ENCODE results near the gene SH3BGRL2. TPM values are rescaled to one million over a fixed set of nuclear protein-coding genes. Genes with fewer than 3 reads are reported as not detected.

The SH3BGRL2 gene
- total RNA-seq (ENCODE audit: low replicate concordance), result 30.7 and 47.0 TPM in 2 replicates

GRCh38 chr6:79630883-79631692, at the start of gene SH3BGRL2:
SH3BGRL2 (plus strand) TSS chr6:79631329; CDS start chr6:79631462, 133 bp downstream.
- Mint-ChIP-seq H3K27ac (peak within 1 kb of the TSS; percentile 31), H3K4me3 (peak within 1 kb of the TSS; percentile 90), H3K36me3 (no peaks in the 10 kb centered on the region), H3K27me3 (ENCODE audit: insufficient read depth, low read depth) (no peaks in the 10 kb centered on the region), H3K9me3 (no peaks in the 10 kb centered on the region), H3K4me1 (peaks cover 23% of the 10 kb centered on the region)
- Histone ChIP-seq H3K9me3 (ENCODE audit: low read depth) (no peaks in the 10 kb centered on the region), H3K9ac (peak within 1 kb of the TSS; percentile 45), H3K79me2 (ENCODE audit: low read depth) (peaks cover 14% of the 10 kb centered on the region), H2AFZ (replicated peaks) (peak within 1 kb of the TSS; percentile 96), H3K4me2 (peak within 1 kb of the TSS; percentile 82), H3K4me1 (peaks cover 22% of the 10 kb centered on the region), H3K27me3 (peaks cover 26% of the 10 kb centered on the region), H3K4me3 (peak within 1 kb of the TSS; percentile 81), H3K27ac (no peak within 1 kb of the TSS), H4K20me1 (ENCODE audit: low read depth) (peaks cover 5% of the 10 kb centered on the region), H3K36me3 (no peaks in the 10 kb centered on the region), H3F3A (ENCODE audit: low read depth) (no peaks in the 10 kb centered on the region)
- peak; percentile 95 for DNase-seq (ENCODE audit: low spot score)
- no peak for TF ChIP-seq EZH2 (IDR thresholded peaks at IDR 0.05)

GRCh38 chr6:79584332-79584731, 46.8 kb upstream of the SH3BGRL2 start:
- no peaks in the 10 kb centered on the region for H3K9me3 ChIP-seq (ENCODE audit: low read depth)
- Mint-ChIP-seq H3K27me3 (ENCODE audit: insufficient read depth, low read depth) (no peaks in the 10 kb centered on the region), H3K36me3 (peaks cover 3% of the 10 kb centered on the region), H3K4me1 (no peaks in the 10 kb centered on the region), H3K4me3 (no peak overlapping the region), H3K27ac (peak overlapping the region; percentile 33), H3K9me3 (peaks cover 28% of the 10 kb centered on the region)
- H3K4me2 ChIP-seq, result no peak overlapping the region
- DNase-seq (ENCODE audit: low spot score), result no peak
- H3K27ac ChIP-seq, result no peak overlapping the region
- H3K4me1 ChIP-seq, result no peaks in the 10 kb centered on the region
- no peaks in the 10 kb centered on the region for H3K79me2 ChIP-seq (ENCODE audit: low read depth)
- H3F3A ChIP-seq (ENCODE audit: low read depth), result no peaks in the 10 kb centered on the region
- TF ChIP-seq EZH2 (IDR thresholded peaks at IDR 0.05) (no peak), EZH2phosphoT487 (IDR thresholded peaks at IDR 0.05) (no peak), CTCF (IDR thresholded peaks at IDR 0.05) (peak; percentile 17)
- H3K9ac ChIP-seq, result no peak overlapping the region
- H2AFZ ChIP-seq (replicated peaks), result no peak overlapping the region
- no peaks in the 10 kb centered on the region for H4K20me1 ChIP-seq (ENCODE audit: low read depth)
- no peaks in the 10 kb centered on the region for H3K27me3 ChIP-seq
- no peaks in the 10 kb centered on the region for H3K36me3 ChIP-seq
- H3K4me3 ChIP-seq, result no peak overlapping the region

- no peaks in the 10 kb centered on the region for H3K4me1 Mint-ChIP-seq
- H3K9me3 ChIP-seq (ENCODE audit: low read depth), result no peaks in the 10 kb centered on the region
These were observed 44.6 kb upstream of the SH3BGRL2 start for GRCh38 chr6:79586548-79586947.

More at GRCh38 chr6:79586548-79586947, 44.6 kb upstream of the SH3BGRL2 start:
- no peaks in the 10 kb centered on the region for H3F3A ChIP-seq (ENCODE audit: low read depth)
- H4K20me1 ChIP-seq (ENCODE audit: low read depth), result no peaks in the 10 kb centered on the region
- H3K27me3 ChIP-seq, result no peaks in the 10 kb centered on the region
- H3K79me2 ChIP-seq (ENCODE audit: low read depth), result no peaks in the 10 kb centered on the region
- H2AFZ ChIP-seq (replicated peaks), result no peak overlapping the region
- Mint-ChIP-seq H3K27ac (no peak overlapping the region), H3K4me3 (no peak overlapping the region), H3K36me3 (peaks cover 3% of the 10 kb centered on the region), H3K9me3 (peaks cover 12% of the 10 kb centered on the region), H3K27me3 (ENCODE audit: insufficient read depth, low read depth) (no peaks in the 10 kb centered on the region)
- TF ChIP-seq CTCF (IDR thresholded peaks at IDR 0.05) (peak; percentile 56), EZH2 (IDR thresholded peaks at IDR 0.05) (no peak), EZH2phosphoT487 (IDR thresholded peaks at IDR 0.05) (no peak)
- H3K4me2 ChIP-seq, result no peak overlapping the region
- no peaks in the 10 kb centered on the region for H3K36me3 ChIP-seq
- peak; percentile 37 for DNase-seq (ENCODE audit: low spot score)
- no peak overlapping the region for H3K27ac ChIP-seq
- no peak overlapping the region for H3K9ac ChIP-seq
- no peak overlapping the region for H3K4me3 ChIP-seq
- H3K4me1 ChIP-seq, result no peaks in the 10 kb centered on the region
